Neural progenitor cell (in vitro differentiated cells): ENCODE data around the gene EGFR. TPM values are rescaled to one million over a fixed set of nuclear protein-coding genes. Genes with fewer than 3 reads are reported as not detected.

ENCODE experiments used
- DNase-seq: peaks from one replicate; pipeline ENCODE4 v3.0.0-alpha.2; 2016; ENCODE audit warnings: low spot score
- H2AFZ ChIP-seq: fragments of 200-600 bp; sonication (generic); replicated peaks from 2 replicates; pipeline ENCODE4 v1.6.1; 2016; ENCODE audit warnings: antibody characterized with exemption
- H3F3A ChIP-seq: fragments of 200-600 bp; sonication (generic); 2 replicates; pipeline ENCODE4 v1.6.1; 2016; ENCODE audit warnings: antibody characterized with exemption, low read depth
- H3K27ac ChIP-seq: fragments of 200-600 bp; sonication (generic); 2 replicates; pipeline ENCODE4 v1.5.1; 2016; ENCODE audit warnings: mild to moderate bottlenecking
- H3K27me3 ChIP-seq: fragments of 200-600 bp; sonication (generic); 2 replicates; pipeline ENCODE4 v1.6.1; 2016; ENCODE audit warnings: mild to moderate bottlenecking, moderate library complexity
- H3K36me3 ChIP-seq: fragments of 200-600 bp; sonication (generic); 2 replicates; pipeline ENCODE4 v1.5.1; 2016
- H3K4me1 ChIP-seq: fragments of 200-600 bp; sonication (generic); 2 replicates; pipeline ENCODE4 v1.6.1; 2016; ENCODE audit warnings: mixed run types
- H3K4me2 ChIP-seq: fragments of 200-600 bp; sonication (generic); 2 replicates; pipeline ENCODE4 v1.6.1; 2016
- H3K4me3 ChIP-seq: fragments of 200-600 bp; sonication (generic); 2 replicates; pipeline ENCODE4 v1.5.1; 2016
- H3K79me2 ChIP-seq: fragments of 200-600 bp; sonication (generic); 2 replicates; pipeline ENCODE4 v1.6.1; 2016; ENCODE audit warnings: low read depth
- H3K9ac ChIP-seq: fragments of 200-600 bp; sonication (generic); 2 replicates; pipeline ENCODE4 v1.6.1; 2016
- H3K9me3 ChIP-seq: fragments of 200-600 bp; sonication (generic); 2 replicates; pipeline ENCODE4 v1.5.1; 2016; ENCODE audit warnings: low read depth
- H4K20me1 ChIP-seq: fragments of 200-600 bp; sonication (generic); 2 replicates; pipeline ENCODE4 v1.6.1; 2016; ENCODE audit warnings: low read depth
- H3K27ac Mint-ChIP-seq: 3 replicates; pipeline ENCODE4 v1.8.0; 2021; ENCODE audit warnings: mixed read lengths
- H3K27me3 Mint-ChIP-seq: 2 replicates; pipeline ENCODE4 v1.8.0; 2022; ENCODE audit warnings: low read depth, mild to moderate bottlenecking, inconsistent platforms, moderate library complexity, mixed read lengths; ENCODE audit not compliant: insufficient read depth
- H3K36me3 Mint-ChIP-seq: 3 replicates; pipeline ENCODE4 v1.8.0; 2021; ENCODE audit warnings: mixed read lengths
- H3K4me1 Mint-ChIP-seq: 3 replicates; pipeline ENCODE4 v1.8.0; 2021; ENCODE audit warnings: mixed read lengths
- H3K4me3 Mint-ChIP-seq: 3 replicates; pipeline ENCODE4 v1.8.0; 2021; ENCODE audit warnings: mild to moderate bottlenecking, moderate library complexity, mixed read lengths
- H3K9me3 Mint-ChIP-seq: 3 replicates; pipeline ENCODE4 v1.8.0; 2020; ENCODE audit warnings: mixed read lengths
- EZH2 ChIP-seq: fragments of 200-600 bp; sonication (generic); IDR thresholded peaks from 2 replicates; pipeline ENCODE4 v1.6.1; 2017; ENCODE audit warnings: antibody characterized with exemption, mild to moderate bottlenecking, moderate library complexity
- EZH2phosphoT487 ChIP-seq: fragments of 200-600 bp; sonication (generic); IDR thresholded peaks from 2 replicates; pipeline ENCODE4 v1.6.1; 2017; ENCODE audit warnings: antibody characterized with exemption
- total RNA-seq: library from RNA; depleted of rRNA; stranded (reverse); fragments of >200 nt; gene quantifications from 2 replicates; pipeline ENCODE4 v1.2.3, GENCODE V29; 2015; ENCODE audit warnings: low replicate concordance
- TF ChIP-seq, protein P1 (sequence below): fragments of 200-600 bp; sonication (generic); IDR thresholded peaks from 2 replicates; pipeline ENCODE4 v1.5.1; 2017; ENCODE audit warnings: antibody characterized with exemption, mild to moderate bottlenecking

EGFR gene
- total RNA-seq, 1 donor from 2014 or later, result 4.6 TPM

DNA sequence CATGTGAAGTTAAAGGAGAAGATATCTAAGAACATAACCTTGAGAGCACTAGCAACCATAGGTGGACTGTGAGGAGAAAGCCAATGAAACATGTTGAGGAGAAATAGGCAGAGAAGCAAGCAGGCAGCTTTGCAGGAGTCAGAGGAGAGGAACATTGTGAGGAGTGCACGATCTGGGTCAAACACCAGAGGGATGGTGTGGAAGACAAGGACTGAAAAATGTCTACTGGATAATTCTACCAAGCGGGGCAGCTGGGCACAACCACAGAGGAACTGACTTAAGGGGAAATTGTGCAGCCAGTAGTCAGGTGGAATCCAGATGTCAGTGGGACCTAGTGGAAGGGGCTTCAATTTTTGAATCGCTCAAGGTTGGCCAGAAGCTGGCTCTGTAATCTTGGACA is 234.4 kb downstream of the EGFR start:
- Mint-ChIP-seq H3K4me1 (peaks cover 3% of the 10 kb centered on the region), H3K27ac (no peak overlapping the region), H3K27me3 (peaks cover 19% of the 10 kb centered on the region), H3K36me3 (no peaks in the 10 kb centered on the region), H3K4me3 (peak overlapping the region; percentile 25), H3K9me3 (peaks cover 5% of the 10 kb centered on the region)
- Histone ChIP-seq H3K4me2 (no peak overlapping the region), H3K4me1 (no peaks in the 10 kb centered on the region), H3K79me2 (no peaks in the 10 kb centered on the region), H3K9ac (no peak overlapping the region), H3K27ac (no peak overlapping the region), H3K4me3 (no peak overlapping the region), H3K27me3 (peaks cover 48% of the 10 kb centered on the region), H3K36me3 (no peaks in the 10 kb centered on the region), H3F3A (no peaks in the 10 kb centered on the region), H4K20me1 (no peaks in the 10 kb centered on the region), H3K9me3 (no peaks in the 10 kb centered on the region), H2AFZ (no peak overlapping the region)
- DNase-seq, result no peak
- TF ChIP-seq, protein P1, sequence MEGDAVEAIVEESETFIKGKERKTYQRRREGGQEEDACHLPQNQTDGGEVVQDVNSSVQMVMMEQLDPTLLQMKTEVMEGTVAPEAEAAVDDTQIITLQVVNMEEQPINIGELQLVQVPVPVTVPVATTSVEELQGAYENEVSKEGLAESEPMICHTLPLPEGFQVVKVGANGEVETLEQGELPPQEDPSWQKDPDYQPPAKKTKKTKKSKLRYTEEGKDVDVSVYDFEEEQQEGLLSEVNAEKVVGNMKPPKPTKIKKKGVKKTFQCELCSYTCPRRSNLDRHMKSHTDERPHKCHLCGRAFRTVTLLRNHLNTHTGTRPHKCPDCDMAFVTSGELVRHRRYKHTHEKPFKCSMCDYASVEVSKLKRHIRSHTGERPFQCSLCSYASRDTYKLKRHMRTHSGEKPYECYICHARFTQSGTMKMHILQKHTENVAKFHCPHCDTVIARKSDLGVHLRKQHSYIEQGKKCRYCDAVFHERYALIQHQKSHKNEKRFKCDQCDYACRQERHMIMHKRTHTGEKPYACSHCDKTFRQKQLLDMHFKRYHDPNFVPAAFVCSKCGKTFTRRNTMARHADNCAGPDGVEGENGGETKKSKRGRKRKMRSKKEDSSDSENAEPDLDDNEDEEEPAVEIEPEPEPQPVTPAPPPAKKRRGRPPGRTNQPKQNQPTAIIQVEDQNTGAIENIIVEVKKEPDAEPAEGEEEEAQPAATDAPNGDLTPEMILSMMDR, result no peak
- TF ChIP-seq EZH2phosphoT487, result no peak
- TF ChIP-seq EZH2, result no peak

DNA sequence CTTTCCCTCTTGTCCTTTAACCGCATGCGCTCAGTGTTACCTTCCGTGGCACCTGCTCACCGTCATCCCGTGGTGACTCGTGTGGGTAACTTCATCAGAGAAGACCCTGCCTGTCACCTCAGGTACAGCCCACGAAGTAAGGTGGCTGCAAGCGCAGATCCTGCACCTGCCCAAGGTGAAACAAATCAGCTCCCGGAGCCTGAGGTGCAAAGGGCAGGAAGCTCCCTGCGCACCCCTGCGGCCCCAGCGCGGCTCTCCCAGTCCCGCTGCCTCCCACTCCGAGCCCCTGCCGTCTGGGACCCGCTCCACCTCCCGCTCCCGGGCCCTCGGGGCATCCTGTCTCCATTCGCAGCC is 235.4 kb downstream of the EGFR start:
- Mint-ChIP-seq H3K27me3 (peaks cover 19% of the 10 kb centered on the region), H3K36me3 (no peaks in the 10 kb centered on the region), H3K4me1 (peaks cover 3% of the 10 kb centered on the region), H3K4me3 (peak overlapping the region; percentile 78), H3K9me3 (peaks cover 5% of the 10 kb centered on the region), H3K27ac (no peak overlapping the region)
- DNase-seq, result no peak
- Histone ChIP-seq H3K79me2 (no peaks in the 10 kb centered on the region), H3K4me2 (peak overlapping the region; percentile 99), H3K9me3 (no peaks in the 10 kb centered on the region), H3K4me3 (peak overlapping the region; percentile 63), H3F3A (no peaks in the 10 kb centered on the region), H3K27me3 (peaks cover 48% of the 10 kb centered on the region), H3K36me3 (no peaks in the 10 kb centered on the region), H3K9ac (no peak overlapping the region), H3K27ac (no peak overlapping the region), H3K4me1 (no peaks in the 10 kb centered on the region), H4K20me1 (no peaks in the 10 kb centered on the region), H2AFZ (peak overlapping the region; percentile 100)
- TF ChIP-seq EZH2phosphoT487 (no peak), EZH2 (no peak)
- TF ChIP-seq, protein P1, result no peak

DNA sequence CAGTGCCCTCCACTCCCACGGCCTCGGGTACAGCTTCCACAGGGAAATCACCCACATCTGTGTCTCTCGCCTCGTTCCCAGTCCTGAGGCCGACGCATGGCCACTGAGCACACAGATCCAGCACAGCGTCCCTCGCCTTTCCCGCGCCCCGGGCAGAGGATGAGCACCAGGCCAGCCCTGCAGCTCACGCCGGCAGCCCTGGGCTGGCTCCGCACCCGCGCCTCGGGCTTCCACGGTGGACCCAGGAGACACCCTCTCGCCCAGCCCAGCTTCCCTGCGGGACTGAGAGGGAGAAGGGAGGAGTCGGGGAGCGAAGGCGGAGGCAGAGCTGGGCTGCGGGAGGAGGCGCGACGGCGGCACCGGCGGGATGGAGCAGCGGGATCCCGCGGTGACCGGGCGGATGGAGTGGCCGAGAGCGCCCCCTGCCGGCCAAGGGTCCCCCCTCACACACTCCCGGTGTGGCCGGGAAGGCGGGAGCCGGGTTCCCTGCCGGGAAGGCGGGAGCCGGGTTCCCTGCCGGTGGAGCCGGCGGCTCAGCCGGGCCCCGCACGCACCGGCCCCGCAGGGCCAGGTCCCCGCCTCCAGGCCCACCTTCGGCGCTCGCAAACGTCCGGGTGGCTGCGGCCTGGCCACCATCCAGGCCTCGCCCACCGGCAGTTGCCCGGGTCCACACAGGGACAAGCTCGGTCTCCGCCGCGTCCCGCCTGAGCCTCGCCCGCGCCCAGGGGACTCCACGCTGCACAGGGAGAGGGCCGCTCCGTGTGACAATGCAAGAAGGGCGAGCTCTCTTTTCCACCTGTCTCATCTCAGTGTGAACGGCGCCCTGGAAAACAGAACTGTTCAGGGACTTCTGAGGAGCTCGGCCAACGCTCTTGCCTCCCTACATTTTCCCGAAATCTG is 236.0 kb downstream of the EGFR start:
- Mint-ChIP-seq H3K4me1 (peaks cover 3% of the 10 kb centered on the region), H3K36me3 (no peaks in the 10 kb centered on the region), H3K4me3 (peak overlapping the region; percentile 91), H3K27me3 (peaks cover 19% of the 10 kb centered on the region), H3K27ac (peak overlapping the region; percentile 85), H3K9me3 (peaks cover 5% of the 10 kb centered on the region)
- Histone ChIP-seq H3K79me2 (no peaks in the 10 kb centered on the region), H3K27me3 (peaks cover 48% of the 10 kb centered on the region), H3K27ac (no peak overlapping the region), H3K4me3 (peak overlapping the region; percentile 63), H2AFZ (peak overlapping the region; percentile 100), H3K4me1 (no peaks in the 10 kb centered on the region), H3K4me2 (peak overlapping the region; percentile 99), H3K36me3 (no peaks in the 10 kb centered on the region), H3F3A (no peaks in the 10 kb centered on the region), H3K9me3 (no peaks in the 10 kb centered on the region), H3K9ac (no peak overlapping the region), H4K20me1 (no peaks in the 10 kb centered on the region)
- DNase-seq, result peak; percentile 91
- peak; percentile 69 for TF ChIP-seq EZH2
- no peak for TF ChIP-seq EZH2phosphoT487
- TF ChIP-seq, protein P1, result peak; percentile 78
